Effector memory CD8-positive, alpha-beta T cell (primary cell): ENCODE measurements around the gene KIR2DL3.
"Not testable (repeated sequence)": the region's sequence is repeated elsewhere in the genome, so short reads cannot be mapped to it uniquely, and the experiment has no call there.

Experiments
- ATAC-seq: fragments of 150-1000 bp; cut with Tn5 transposase; replicated peaks from 2 replicates; pipeline ENCODE4 v1.10.0; 2021; ENCODE audit warnings: mild to moderate bottlenecking, moderate library complexity
- DNase-seq, 3 experiments: peaks; one replicate each; pipeline ENCODE4 v3.0.0; 2021
- H3K27ac Mint-ChIP-seq, 2 donors: one replicate each; pipeline ENCODE4 v1.8.0; 2022; ENCODE audit warnings: mild to moderate bottlenecking in 2 of 2, mixed read lengths in 2 of 2, moderate library complexity in 2 of 2
- H3K27me3 Mint-ChIP-seq, 2 donors: one replicate each; pipeline ENCODE4 v1.8.0; 2022; ENCODE audit warnings: mixed read lengths in 2 of 2
- H3K36me3 Mint-ChIP-seq: one replicate; pipeline ENCODE4 v1.8.0; 2022; ENCODE audit warnings: mild to moderate bottlenecking, moderate library complexity, mixed read lengths; ENCODE audit not compliant: insufficient read depth
- H3K4me1 Mint-ChIP-seq, 2 donors: one replicate each; pipeline ENCODE4 v1.8.0; 2022; ENCODE audit warnings: low read depth in 2 of 2, mixed read lengths in 2 of 2
- H3K4me3 Mint-ChIP-seq, 2 donors: one replicate each; pipeline ENCODE4 v1.8.0; 2022; ENCODE audit warnings: mild to moderate bottlenecking in 2 of 2, mixed read lengths in 2 of 2, moderate library complexity in 2 of 2
- H3K9me3 Mint-ChIP-seq, 2 donors: one replicate each; pipeline ENCODE4 v1.8.0; 2022; ENCODE audit warnings: mixed read lengths in 2 of 2
- total RNA-seq, 9 experiments: gene quantifications; one replicate each; lab custom pipeline; 2026; lab: John Stamatoyannopoulos, UW

Gene KIR2DL3
- total RNA-seq = 0 to 0.25 (median 0) reads per million in 9 experiments

GRCh38 chr19:54738306-54738705, at the start of gene KIR2DL3:
Gene KIR2DL3, plus strand, starts transcription at chr19:54738513. Its CDS starts 33 bp downstream, at chr19:54738546.
- not testable (repeated sequence) for H3K36me3 Mint-ChIP-seq, ATAC-seq, H3K4me1 Mint-ChIP-seq, DNase-seq, H3K9me3 Mint-ChIP-seq
- Mint-ChIP-seq H3K4me3 (peak within 1 kb of the TSS in 1 of 2 donors; percentile 46), H3K27me3 (peaks cover 39 to 47% of the 10 kb centered on the region in 2 donors), H3K27ac (peak within 1 kb of the TSS; percentile 55 to 61)

DNA sequence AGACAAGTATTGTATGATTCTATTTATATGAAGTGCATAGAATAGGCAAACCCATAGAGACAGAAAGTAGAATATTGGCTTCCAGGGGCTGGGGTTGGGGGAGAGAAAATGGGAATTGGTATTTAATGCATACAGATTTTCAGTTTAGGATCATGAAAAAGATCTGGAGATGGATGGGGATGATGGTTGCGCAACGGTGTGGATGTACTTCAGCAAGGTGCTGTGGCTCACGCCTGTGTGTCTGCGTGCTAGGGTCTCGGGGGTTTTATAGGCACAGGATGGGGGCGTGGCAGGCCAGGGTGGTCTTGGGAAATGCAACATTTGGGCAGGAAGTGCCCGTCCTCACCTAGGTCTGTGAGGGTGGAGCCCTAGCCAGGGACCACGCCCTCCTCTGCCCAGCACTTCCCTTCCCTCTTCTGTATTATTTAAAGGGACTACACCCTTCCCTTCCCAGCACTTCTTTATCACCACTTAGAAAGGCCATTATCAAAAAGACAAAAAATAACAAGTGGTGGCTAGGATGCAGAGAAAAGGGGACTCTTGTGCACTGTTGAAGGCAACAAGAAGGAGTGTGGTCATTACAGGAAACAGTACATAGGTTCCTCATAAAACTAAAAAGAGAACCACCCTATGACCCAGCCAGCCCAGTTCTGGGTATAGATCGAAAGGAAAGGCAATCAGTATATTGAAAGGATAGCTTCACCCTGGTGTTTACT, 46.6 kb upstream of the KIR2DL3 start:
- Mint-ChIP-seq H3K36me3 (no peaks in the 10 kb centered on the region), H3K4me3 (no peak overlapping the region), H3K9me3 (peaks cover 5 to 13% of the 10 kb centered on the region in 2 donors), H3K4me1 (peaks cover 0 to 19% of the 10 kb centered on the region in 2 donors), H3K27ac (no peak overlapping the region), H3K27me3 (peaks cover 55 to 75% of the 10 kb centered on the region in 2 donors)
- ATAC-seq (no peak), DNase-seq (no peak)

DNA sequence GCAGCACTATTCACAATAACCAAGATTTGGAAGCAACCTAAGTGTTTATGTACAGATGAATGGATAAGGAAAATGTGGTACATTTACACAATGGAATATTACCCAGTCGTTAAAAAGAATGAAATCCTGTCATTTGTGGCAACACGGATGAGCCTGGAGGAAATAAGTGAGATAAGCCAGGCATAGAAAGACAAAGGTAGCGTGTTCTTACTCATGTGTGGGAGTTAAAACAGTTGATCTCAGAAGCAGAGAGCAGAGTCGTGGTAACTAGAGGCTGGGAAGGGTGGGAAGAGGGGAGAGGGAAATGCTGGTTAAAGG, 46.1 kb upstream of the KIR2DL3 start:
- Mint-ChIP-seq H3K27ac (no peak overlapping the region), H3K4me1 (peaks cover 0 to 19% of the 10 kb centered on the region in 2 donors), H3K4me3 (no peak overlapping the region), H3K9me3 (peaks cover 5 to 13% of the 10 kb centered on the region in 2 donors), H3K36me3 (no peaks in the 10 kb centered on the region), H3K27me3 (peaks cover 54 to 71% of the 10 kb centered on the region in 2 donors)
- ATAC-seq (no peak), DNase-seq (no peak)

- DNase-seq (no peak), ATAC-seq (peak; percentile 78)
- Mint-ChIP-seq H3K27me3 (peaks cover 60 to 76% of the 10 kb centered on the region in 2 donors), H3K4me3 (no peak overlapping the region), H3K27ac (peak overlapping the region in 1 of 2 donors; percentile 59), H3K9me3 (peaks cover 5 to 13% of the 10 kb centered on the region in 2 donors), H3K36me3 (no peaks in the 10 kb centered on the region), H3K4me1 (peaks cover 0 to 22% of the 10 kb centered on the region in 2 donors)
Observed at GRCh38 chr19:54694648-54695047, 43.7 kb upstream of the KIR2DL3 start.

DNA sequence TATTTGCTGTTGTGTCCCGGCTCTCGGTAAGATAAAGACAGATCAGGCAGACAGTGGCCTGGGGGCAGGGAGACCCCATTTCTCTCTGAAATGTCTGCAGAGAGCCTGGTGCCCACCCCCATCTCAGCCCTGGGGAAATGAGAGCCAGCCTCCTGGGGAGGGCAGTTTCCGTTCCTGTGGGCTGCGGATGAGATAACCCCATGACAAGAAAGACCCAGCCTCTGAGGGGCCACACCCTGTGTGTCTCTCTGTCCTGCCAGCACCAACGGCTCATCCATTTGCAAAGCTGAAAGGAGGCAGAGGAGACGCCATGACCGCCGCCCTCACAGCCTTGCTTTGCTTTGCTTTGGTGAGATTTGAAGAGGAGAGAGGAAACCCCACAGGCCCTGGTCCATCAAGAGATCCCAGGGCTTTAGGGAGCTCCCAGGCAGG, 42.2 kb upstream of the KIR2DL3 start:
- ATAC-seq = no peak
- Mint-ChIP-seq H3K4me1 (peaks cover 0 to 22% of the 10 kb centered on the region in 2 donors), H3K27me3 (peaks cover 62 to 79% of the 10 kb centered on the region in 2 donors), H3K9me3 (peaks cover 5 to 13% of the 10 kb centered on the region in 2 donors), H3K27ac (no peak overlapping the region), H3K4me3 (peak overlapping the region in 1 of 2 donors; percentile 7), H3K36me3 (no peaks in the 10 kb centered on the region)
- DNase-seq = no peak

DNA sequence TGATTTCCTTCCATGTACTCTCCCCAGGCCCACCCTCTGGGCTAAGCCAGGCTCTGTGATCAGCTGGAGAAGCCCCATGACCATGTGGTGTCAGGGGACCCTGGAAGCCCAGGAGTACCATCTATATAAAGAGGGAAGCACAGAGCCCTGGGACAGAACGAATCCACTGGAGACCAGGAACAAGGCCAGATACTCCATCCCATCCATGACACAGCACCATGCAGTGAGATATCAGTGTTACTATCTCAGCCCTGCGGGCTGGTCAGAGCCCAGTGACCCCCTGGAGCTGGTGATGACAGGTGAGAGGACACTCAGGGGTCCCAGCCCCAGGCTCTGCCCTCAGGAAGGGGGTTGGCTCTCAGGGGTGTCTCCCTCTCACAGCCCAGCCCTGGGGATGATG, 41.5 kb upstream of the KIR2DL3 start:
- Mint-ChIP-seq H3K27ac (no peak overlapping the region), H3K4me3 (peak overlapping the region in 1 of 2 donors; percentile 7), H3K27me3 (peaks cover 62 to 79% of the 10 kb centered on the region in 2 donors), H3K4me1 (peaks cover 2 to 16% of the 10 kb centered on the region in 2 donors), H3K36me3 (no peaks in the 10 kb centered on the region), H3K9me3 (peaks cover 5 to 8% of the 10 kb centered on the region in 2 donors)
- DNase-seq (no peak), ATAC-seq (no peak)

DNA sequence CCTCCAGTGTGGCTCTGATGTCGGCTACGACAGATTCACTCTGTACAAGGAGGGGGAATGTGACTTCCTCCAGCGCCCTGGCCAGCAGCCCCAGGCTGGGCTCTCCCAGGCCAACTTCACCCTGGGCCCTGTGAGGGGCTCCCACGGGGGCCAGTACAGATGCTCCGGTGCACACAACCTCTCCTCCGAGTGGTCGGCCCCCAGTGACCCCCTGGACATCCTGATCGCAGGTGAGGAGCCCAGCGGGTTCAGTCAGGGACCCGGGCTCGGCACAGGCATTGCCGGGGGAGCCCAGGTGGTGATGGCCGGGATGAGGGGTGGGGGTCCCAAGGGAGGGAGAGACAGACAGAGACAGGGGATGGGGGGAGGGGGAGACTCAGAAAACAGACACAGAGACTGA, 40.6 kb upstream of the KIR2DL3 start:
- Mint-ChIP-seq H3K4me1 (peaks cover 4 to 11% of the 10 kb centered on the region in 2 donors), H3K27me3 (peaks cover 57 to 71% of the 10 kb centered on the region in 2 donors)
- not testable (repeated sequence) for H3K9me3 Mint-ChIP-seq, H3K27ac Mint-ChIP-seq, H3K4me3 Mint-ChIP-seq, DNase-seq, ATAC-seq, H3K36me3 Mint-ChIP-seq

- H3K27ac Mint-ChIP-seq = no peak overlapping the region
- DNase-seq = no peak
- ATAC-seq = no peak
- no peak overlapping the region for H3K4me3 Mint-ChIP-seq
- peaks cover 21 to 22% of the 10 kb centered on the region in 2 donors for H3K4me1 Mint-ChIP-seq
- peaks cover 16 to 51% of the 10 kb centered on the region in 2 donors for H3K27me3 Mint-ChIP-seq
- H3K36me3 Mint-ChIP-seq = no peaks in the 10 kb centered on the region
- H3K9me3 Mint-ChIP-seq = no peaks in the 10 kb centered on the region
Observed at GRCh38 chr19:54704928-54705327, 33.4 kb upstream of the KIR2DL3 start.

GRCh38 chr19:54707962-54708361, 30.4 kb upstream of the KIR2DL3 start:
- Mint-ChIP-seq H3K4me1 (peaks cover 25 to 28% of the 10 kb centered on the region in 2 donors), H3K9me3 (no peaks in the 10 kb centered on the region), H3K4me3 (peak overlapping the region; percentile 22 to 55), H3K27me3 (peaks cover 3 to 36% of the 10 kb centered on the region in 2 donors), H3K27ac (no peak overlapping the region), H3K36me3 (no peaks in the 10 kb centered on the region)
- ATAC-seq (peak; percentile 71), DNase-seq (peak in 2 of 3 experiments; percentile 5 to 8)

- Mint-ChIP-seq H3K27ac (peak overlapping the region in 1 of 2 donors; percentile 55), H3K36me3 (no peaks in the 10 kb centered on the region), H3K27me3 (peaks cover 10 to 44% of the 10 kb centered on the region in 2 donors), H3K4me1 (peaks cover 25 to 26% of the 10 kb centered on the region in 2 donors), H3K9me3 (no peaks in the 10 kb centered on the region), H3K4me3 (peak overlapping the region; percentile 25 to 27)
- DNase-seq = no peak
- no peak for ATAC-seq
Observed at GRCh38 chr19:54708781-54709180, 29.5 kb upstream of the KIR2DL3 start.

GRCh38 chr19:54709212-54709948, 28.9 kb upstream of the KIR2DL3 start:
- peaks cover 10 to 44% of the 10 kb centered on the region in 2 donors for H3K27me3 Mint-ChIP-seq
- peaks cover 25 to 26% of the 10 kb centered on the region in 2 donors for H3K4me1 Mint-ChIP-seq
- DNase-seq (no peak), ATAC-seq (no peak)
- H3K36me3 Mint-ChIP-seq = no peaks in the 10 kb centered on the region
- peak overlapping the region; percentile 25 to 27 for H3K4me3 Mint-ChIP-seq
- H3K9me3 Mint-ChIP-seq = no peaks in the 10 kb centered on the region
- H3K27ac Mint-ChIP-seq = peak overlapping the region in 1 of 2 donors; percentile 55

GRCh38 chr19:54709956-54710355, 28.4 kb upstream of the KIR2DL3 start:
- not testable (repeated sequence) for H3K9me3 Mint-ChIP-seq, H3K36me3 Mint-ChIP-seq, H3K4me3 Mint-ChIP-seq, H3K27ac Mint-ChIP-seq, DNase-seq, ATAC-seq
- Mint-ChIP-seq H3K4me1 (peaks cover 25 to 26% of the 10 kb centered on the region in 2 donors), H3K27me3 (peaks cover 10 to 38% of the 10 kb centered on the region in 2 donors)

- H3K9me3 Mint-ChIP-seq = peaks cover 7 to 11% of the 10 kb centered on the region in 2 donors
- H3K4me1 Mint-ChIP-seq = no peaks in the 10 kb centered on the region
- no peak within 1 kb of the TSS for H3K27ac Mint-ChIP-seq
- H3K27me3 Mint-ChIP-seq = peaks cover 21 to 22% of the 10 kb centered on the region in 2 donors
- no peak for DNase-seq
- H3K4me3 Mint-ChIP-seq = no peak within 1 kb of the TSS
- H3K36me3 Mint-ChIP-seq = no peaks in the 10 kb centered on the region
- no peak for ATAC-seq
Observed at GRCh38 chr19:54724142-54724541, 14.2 kb upstream of the KIR2DL3 start, which contains the start of gene KIR3DL3. Gene KIR3DL3, plus strand, starts transcription at chr19:54724442. Its CDS starts 55 bp downstream, at chr19:54724497.
